HG03064 (cell line): ENCODE measurements around the gene SLC37A3.
"Not testable (repeated sequence)": the region's sequence is repeated elsewhere in the genome, so short reads cannot be mapped to it uniquely, and the experiment has no call there.

Experiments
- ATAC-seq: cut with Tn5 transposase; IDR thresholded peaks from one replicate; pipeline ENCODE4 v1.9.1; 2021; ENCODE audit warnings: low read depth; ENCODE audit not compliant: unreplicated experiment

SLC37A3 gene

GRCh38 chr7:140397784-140398750, at the start of gene SLC37A3:
Gene SLC37A3, minus strand, starts transcription at chr7:140398530. Its CDS starts 16,004 bp downstream, at chr7:140382526.
- peak; percentile 98 for ATAC-seq

- no peak for ATAC-seq
Observed at GRCh38 chr7:140447841-140448240, 49.5 kb upstream of the SLC37A3 start.

GRCh38 chr7:140446467-140446866, 48.1 kb upstream of the SLC37A3 start:
- no peak for ATAC-seq

GRCh38 chr7:140441519-140441918, 43.2 kb upstream of the SLC37A3 start:
- no peak for ATAC-seq

- no peak for ATAC-seq
Observed at GRCh38 chr7:140440593-140440992, 42.3 kb upstream of the SLC37A3 start.

- no peak for ATAC-seq
Observed at GRCh38 chr7:140439359-140439758, 41.0 kb upstream of the SLC37A3 start.

GRCh38 chr7:140435252-140435895, 37.0 kb upstream of the SLC37A3 start:
- no peak for ATAC-seq

- no peak for ATAC-seq
Observed at GRCh38 chr7:140433396-140433795, 35.1 kb upstream of the SLC37A3 start.

- no peak for ATAC-seq
Observed at GRCh38 chr7:140426130-140426529, 27.8 kb upstream of the SLC37A3 start.

GRCh38 chr7:140425718-140426117, 27.4 kb upstream of the SLC37A3 start:
- no peak for ATAC-seq

GRCh38 chr7:140423501-140423900, 25.2 kb upstream of the SLC37A3 start:
- no peak for ATAC-seq

GRCh38 chr7:140421521-140421920, 23.2 kb upstream of the SLC37A3 start:
- no peak for ATAC-seq

- no peak for ATAC-seq
Observed at GRCh38 chr7:140418653-140419052, 20.3 kb upstream of the SLC37A3 start.

GRCh38 chr7:140418156-140418472, 19.8 kb upstream of the SLC37A3 start:
- ATAC-seq, result not testable (repeated sequence)

- no peak for ATAC-seq
Observed at GRCh38 chr7:140417456-140418155, 19.3 kb upstream of the SLC37A3 start.

- no peak for ATAC-seq
Observed at GRCh38 chr7:140416560-140416959, 18.2 kb upstream of the SLC37A3 start.

GRCh38 chr7:140415816-140416215, 17.5 kb upstream of the SLC37A3 start:
- not testable (repeated sequence) for ATAC-seq

- ATAC-seq, result no peak
Observed at GRCh38 chr7:140415361-140415760, 17.0 kb upstream of the SLC37A3 start.

- no peak for ATAC-seq
Observed at GRCh38 chr7:140404565-140405065, 6.3 kb upstream of the SLC37A3 start.

GRCh38 chr7:140403878-140404564, 5.7 kb upstream of the SLC37A3 start, which contains the start of gene RAB19:
Gene RAB19, plus strand, starts transcription at chr7:140404058. Its CDS starts 3,589 bp downstream, at chr7:140407647.
- no peak for ATAC-seq
